ENCODE results near the gene LYZL6. TPM values are rescaled to one million over a fixed set of nuclear protein-coding genes. Genes with fewer than 3 reads are reported as not detected.
A peak's percentile ranks its signal among the peaks of the same experiment; 100 is the strongest.

LYZL6 gene
- total RNA-seq, 1 donor from 2014 or later = not detected

DNA sequence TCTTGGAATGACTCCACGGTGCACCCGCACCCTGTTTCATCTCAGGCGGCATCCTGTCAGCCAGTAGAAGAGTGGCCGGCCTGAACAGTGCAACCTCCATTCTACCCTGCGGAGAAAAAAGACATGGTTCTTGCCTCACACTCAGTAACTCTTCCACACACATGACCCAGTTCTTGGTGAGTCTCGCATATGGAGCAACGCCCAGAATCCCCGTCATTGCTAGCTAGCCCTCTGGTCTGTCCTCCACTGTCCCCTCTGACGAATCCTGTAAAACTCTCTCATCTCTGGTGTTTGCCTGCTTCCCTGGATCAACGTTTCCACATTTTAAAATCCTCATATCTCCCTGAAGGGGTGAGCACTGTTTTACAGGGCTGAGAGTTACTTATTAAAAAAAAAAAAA is 8.8 kb downstream of the LYZL6 start:
- DNase-seq (ENCODE audit: extremely low spot score, unreplicated experiment) = no peak
- TF ChIP-seq, protein P1, sequence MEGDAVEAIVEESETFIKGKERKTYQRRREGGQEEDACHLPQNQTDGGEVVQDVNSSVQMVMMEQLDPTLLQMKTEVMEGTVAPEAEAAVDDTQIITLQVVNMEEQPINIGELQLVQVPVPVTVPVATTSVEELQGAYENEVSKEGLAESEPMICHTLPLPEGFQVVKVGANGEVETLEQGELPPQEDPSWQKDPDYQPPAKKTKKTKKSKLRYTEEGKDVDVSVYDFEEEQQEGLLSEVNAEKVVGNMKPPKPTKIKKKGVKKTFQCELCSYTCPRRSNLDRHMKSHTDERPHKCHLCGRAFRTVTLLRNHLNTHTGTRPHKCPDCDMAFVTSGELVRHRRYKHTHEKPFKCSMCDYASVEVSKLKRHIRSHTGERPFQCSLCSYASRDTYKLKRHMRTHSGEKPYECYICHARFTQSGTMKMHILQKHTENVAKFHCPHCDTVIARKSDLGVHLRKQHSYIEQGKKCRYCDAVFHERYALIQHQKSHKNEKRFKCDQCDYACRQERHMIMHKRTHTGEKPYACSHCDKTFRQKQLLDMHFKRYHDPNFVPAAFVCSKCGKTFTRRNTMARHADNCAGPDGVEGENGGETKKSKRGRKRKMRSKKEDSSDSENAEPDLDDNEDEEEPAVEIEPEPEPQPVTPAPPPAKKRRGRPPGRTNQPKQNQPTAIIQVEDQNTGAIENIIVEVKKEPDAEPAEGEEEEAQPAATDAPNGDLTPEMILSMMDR (conservative IDR thresholded peaks at IDR 0.05) = no peak
- no peak overlapping the region for H3K27ac Mint-ChIP-seq
- H3K4me1 Mint-ChIP-seq (ENCODE audit: unreplicated experiment) = peaks cover 20% of the 10 kb centered on the region
- no peak overlapping the region for H3K4me3 Mint-ChIP-seq
- H3K27me3 Mint-ChIP-seq = no peaks in the 10 kb centered on the region
- no peaks in the 10 kb centered on the region for H3K9me3 Mint-ChIP-seq
- H3K36me3 Mint-ChIP-seq = no peaks in the 10 kb centered on the region

DNA sequence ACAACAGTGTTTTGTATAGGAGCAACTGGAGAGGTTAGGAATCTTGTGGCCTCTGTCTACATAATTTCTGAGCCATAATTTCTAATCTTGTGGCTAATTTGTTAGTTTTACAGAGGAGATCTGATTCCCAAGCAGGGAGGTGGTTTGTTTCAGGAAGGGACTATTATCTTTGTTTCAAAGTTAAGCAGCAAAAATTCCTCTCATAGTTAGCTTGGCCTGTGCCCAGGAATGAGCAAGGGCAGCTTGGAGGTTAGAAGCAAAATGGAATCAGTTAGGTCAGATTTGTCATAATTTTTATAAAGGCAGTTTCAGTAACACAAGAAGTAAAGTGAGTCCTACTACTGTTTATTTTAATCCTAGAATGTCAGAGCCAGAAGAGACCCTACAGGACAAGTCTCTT is 10.9 kb downstream of the LYZL6 start:
- Mint-ChIP-seq H3K27ac (no peak overlapping the region), H3K36me3 (no peaks in the 10 kb centered on the region), H3K4me3 (no peak overlapping the region), H3K4me1 (ENCODE audit: unreplicated experiment) (peaks cover 23% of the 10 kb centered on the region), H3K9me3 (no peaks in the 10 kb centered on the region), H3K27me3 (no peaks in the 10 kb centered on the region)
- TF ChIP-seq, protein P1 (conservative IDR thresholded peaks at IDR 0.05) = no peak
- DNase-seq (ENCODE audit: extremely low spot score, unreplicated experiment) = no peak

DNA sequence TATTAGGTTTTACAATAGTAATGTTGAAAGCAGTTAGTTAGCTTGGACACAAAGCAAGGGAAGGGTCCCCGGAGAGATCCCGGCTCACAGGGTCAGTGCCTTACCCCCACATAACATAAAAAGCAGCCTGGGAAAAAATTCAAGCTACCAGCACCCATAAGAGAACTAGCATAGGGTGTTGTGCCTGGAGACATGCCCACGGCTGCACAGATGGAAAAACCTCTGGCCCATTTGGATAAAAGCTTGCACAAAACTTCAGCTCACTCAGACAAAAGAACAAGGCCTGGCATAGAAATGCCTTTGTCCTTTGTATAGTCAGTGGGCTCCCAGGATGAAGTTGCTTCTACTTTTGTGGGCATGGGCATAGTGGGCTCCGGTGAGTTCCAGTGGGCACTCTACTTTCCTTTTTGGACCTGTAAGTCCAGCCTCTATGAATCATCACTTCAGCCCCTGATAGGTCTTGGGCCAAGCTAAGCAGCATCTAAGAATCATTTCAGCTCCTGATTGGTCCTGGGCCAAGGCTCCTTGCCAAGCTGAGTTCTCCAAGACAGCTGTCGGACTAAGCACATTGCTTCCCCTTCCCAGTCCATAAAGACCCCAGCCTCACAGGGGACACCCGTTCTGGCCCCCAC is 11.6 kb downstream of the LYZL6 start:
- Mint-ChIP-seq H3K27ac (no peak overlapping the region), H3K9me3 (no peaks in the 10 kb centered on the region), H3K36me3 (no peaks in the 10 kb centered on the region), H3K4me1 (ENCODE audit: unreplicated experiment) (peaks cover 23% of the 10 kb centered on the region), H3K27me3 (no peaks in the 10 kb centered on the region), H3K4me3 (no peak overlapping the region)
- TF ChIP-seq, protein P1 (conservative IDR thresholded peaks at IDR 0.05) = no peak
- no peak for DNase-seq (ENCODE audit: extremely low spot score, unreplicated experiment)

DNA sequence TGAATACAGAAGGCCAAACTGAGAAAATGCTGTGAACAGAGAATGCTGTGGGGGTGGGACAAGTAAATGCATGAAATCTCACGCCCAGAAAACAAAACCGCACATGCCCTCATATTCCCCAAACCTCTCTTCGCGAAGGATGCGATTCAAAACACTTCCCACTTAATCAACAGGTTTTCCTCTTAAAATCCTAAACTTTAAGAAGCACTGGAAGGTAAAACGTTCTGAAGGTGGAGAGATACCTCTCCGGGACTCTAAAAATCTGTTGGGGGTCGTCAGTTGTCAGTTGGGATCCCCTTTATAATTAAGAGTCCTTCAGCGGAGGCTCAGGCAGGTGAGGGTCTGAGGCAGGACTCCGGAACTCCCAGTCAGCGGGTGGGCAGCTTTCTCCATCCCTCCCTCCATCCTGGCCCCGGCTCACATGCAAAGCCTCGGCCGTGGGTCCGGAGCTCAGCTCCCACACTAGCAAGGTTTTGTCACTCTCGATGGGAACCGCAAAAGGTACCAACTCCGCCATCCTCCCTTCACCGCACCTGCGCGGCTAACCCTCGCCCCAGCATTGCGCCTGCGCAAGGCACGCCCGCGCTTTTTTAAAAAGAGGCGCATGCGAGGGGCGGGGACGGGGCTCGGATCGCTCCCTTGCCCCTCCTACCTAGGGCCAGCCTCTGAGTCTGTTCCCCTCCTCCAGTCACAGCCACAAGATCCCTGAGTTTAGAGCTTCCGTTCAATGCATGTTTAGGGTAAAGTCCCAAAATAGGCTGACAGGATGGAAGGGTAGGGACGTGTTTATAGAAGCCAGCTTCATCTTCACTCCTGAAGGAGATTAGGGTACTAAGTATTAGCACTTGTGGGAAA is 13.1 kb downstream of the LYZL6 start, which contains the start of gene RDM1:
Gene RDM1 (minus strand): TSS at position 563 of the 855 bp plus-strand sequence. CDS start 46 bp downstream, at position 517.
- peaks cover 23% of the 10 kb centered on the region for H3K4me1 Mint-ChIP-seq (ENCODE audit: unreplicated experiment)
- H3K36me3 Mint-ChIP-seq = no peaks in the 10 kb centered on the region
- DNase-seq (ENCODE audit: extremely low spot score, unreplicated experiment) = peak; percentile 89
- H3K27me3 Mint-ChIP-seq = no peaks in the 10 kb centered on the region
- H3K4me3 Mint-ChIP-seq = peak within 1 kb of the TSS; percentile 92
- TF ChIP-seq, protein P1 (conservative IDR thresholded peaks at IDR 0.05) = no peak
- H3K27ac Mint-ChIP-seq = peak within 1 kb of the TSS; percentile 39
- no peaks in the 10 kb centered on the region for H3K9me3 Mint-ChIP-seq

DNA sequence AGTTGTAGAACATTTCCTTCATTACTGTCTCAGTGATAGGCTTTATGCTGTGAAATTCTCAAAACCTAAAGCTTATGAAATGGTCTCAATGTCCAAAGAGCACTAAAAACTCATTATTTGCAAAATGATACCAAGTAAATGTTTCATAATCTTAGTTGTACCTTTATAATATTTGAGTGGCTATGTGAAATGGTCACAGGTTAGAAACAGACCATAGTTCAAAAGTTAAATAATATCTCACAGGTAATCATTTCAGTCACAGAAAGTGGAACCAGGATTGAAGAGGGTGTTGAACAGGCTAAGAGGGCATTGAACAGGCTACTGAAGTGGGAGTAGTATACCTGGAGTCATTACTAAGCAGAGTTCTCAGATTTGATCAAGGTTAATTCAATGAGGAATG is 15.8 kb downstream of the LYZL6 start:
- Mint-ChIP-seq H3K27me3 (no peaks in the 10 kb centered on the region), H3K4me1 (ENCODE audit: unreplicated experiment) (peaks cover 22% of the 10 kb centered on the region), H3K36me3 (no peaks in the 10 kb centered on the region), H3K9me3 (no peaks in the 10 kb centered on the region), H3K4me3 (peak overlapping the region; percentile 23), H3K27ac (no peak overlapping the region)
- TF ChIP-seq, protein P1 (conservative IDR thresholded peaks at IDR 0.05) = no peak
- no peak for DNase-seq (ENCODE audit: extremely low spot score, unreplicated experiment)
